Endothelial cell of umbilical vein (primary cell): ENCODE results near the gene GNAL.

Experiments used
- CTCF ChIP-seq, 2 donors: IDR thresholded peaks; 1 replicate in 1 of 2; 2 replicates in 1 of 2; pipeline ENCODE4 v1.5.1; 2011; ENCODE audit warnings: low read length in 2 of 2, mild to moderate bottlenecking in 2 of 2, moderate library complexity in 2 of 2, control low read depth in 1 of 2, inconsistent platforms in 1 of 2, low read depth in 1 of 2; ENCODE audit not compliant: insufficient read depth in 1 of 2; ENCODE audit errors: extremely low read depth in 1 of 2
- EZH2 ChIP-seq: IDR thresholded peaks from 2 replicates; pipeline ENCODE4 v1.6.1; 2012; ENCODE audit warnings: borderline replicate concordance, low read depth, mild to moderate bottlenecking, moderate library complexity, low read length, inconsistent platforms; ENCODE audit not compliant: severe bottlenecking
- MYC ChIP-seq: IDR thresholded peaks from one replicate; pipeline ENCODE4 v1.6.1; 2011; ENCODE audit warnings: mild to moderate bottlenecking, low read depth, low read length
- POLR2A ChIP-seq: IDR thresholded peaks from 2 replicates; pipeline ENCODE4 v1.6.1; 2012; ENCODE audit warnings: low read depth, mild to moderate bottlenecking, control low read depth, low read length
- POLR2AphosphoS5 ChIP-seq: IDR thresholded peaks from 2 replicates; pipeline ENCODE4 v1.6.1; 2012; ENCODE audit warnings: low read depth, mild to moderate bottlenecking, control low read depth, low read length, moderate library complexity; ENCODE audit not compliant: insufficient read depth

GRCh38 chr18:11859282-11859830 lies 170.3 kb downstream of the GNAL start:
- TF ChIP-seq CTCF (IDR thresholded peaks at IDR 0.05; ENCODE audit: extremely low read depth in 1 of 2, insufficient read depth in 1 of 2, low read depth in 1 of 2, low read length in 2 of 2), result no peak
- TF ChIP-seq EZH2, result no peak
- no peak for TF ChIP-seq POLR2A
- TF ChIP-seq MYC, result no peak
- no peak for TF ChIP-seq POLR2AphosphoS5
